Measurements from ENCODE around the gene DMRTA2. TPM values are rescaled to one million over a fixed set of nuclear protein-coding genes. Genes with fewer than 3 reads are reported as not detected.

DMRTA2 gene
- total RNA-seq, 4 donors from 2014 or later = not detected

DNA sequence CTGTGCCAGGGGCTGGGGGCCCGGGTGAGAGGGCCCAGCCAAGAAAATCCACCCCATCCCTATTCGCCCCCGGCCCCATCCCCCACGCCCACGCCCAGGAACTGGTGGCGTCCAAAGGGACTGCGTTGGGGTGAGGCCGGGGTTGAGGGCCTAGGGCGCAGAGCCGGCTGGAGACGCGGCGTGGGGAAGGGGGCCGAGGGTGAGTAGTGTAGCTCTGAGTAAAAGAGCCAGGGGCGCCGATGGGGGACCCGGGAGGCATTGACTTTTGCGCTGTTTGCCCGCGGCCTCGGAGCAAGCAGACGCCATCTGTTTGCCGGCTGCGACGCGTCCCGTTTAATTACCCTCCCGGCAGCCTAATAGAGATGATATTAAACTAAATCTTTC lies 3.5 kb upstream of the DMRTA2 start:
- H3K4me1 ChIP-seq = peaks cover 8 to 47% of the 10 kb centered on the region in 2 donors
- H3K4me3 ChIP-seq (replicated peaks in 1 of 3) = no peak overlapping the region
- H3K9me3 ChIP-seq = no peaks in the 10 kb centered on the region
- TF ChIP-seq POLR2A (IDR thresholded peaks at IDR 0.05) = no peak
- TF ChIP-seq, protein P1, sequence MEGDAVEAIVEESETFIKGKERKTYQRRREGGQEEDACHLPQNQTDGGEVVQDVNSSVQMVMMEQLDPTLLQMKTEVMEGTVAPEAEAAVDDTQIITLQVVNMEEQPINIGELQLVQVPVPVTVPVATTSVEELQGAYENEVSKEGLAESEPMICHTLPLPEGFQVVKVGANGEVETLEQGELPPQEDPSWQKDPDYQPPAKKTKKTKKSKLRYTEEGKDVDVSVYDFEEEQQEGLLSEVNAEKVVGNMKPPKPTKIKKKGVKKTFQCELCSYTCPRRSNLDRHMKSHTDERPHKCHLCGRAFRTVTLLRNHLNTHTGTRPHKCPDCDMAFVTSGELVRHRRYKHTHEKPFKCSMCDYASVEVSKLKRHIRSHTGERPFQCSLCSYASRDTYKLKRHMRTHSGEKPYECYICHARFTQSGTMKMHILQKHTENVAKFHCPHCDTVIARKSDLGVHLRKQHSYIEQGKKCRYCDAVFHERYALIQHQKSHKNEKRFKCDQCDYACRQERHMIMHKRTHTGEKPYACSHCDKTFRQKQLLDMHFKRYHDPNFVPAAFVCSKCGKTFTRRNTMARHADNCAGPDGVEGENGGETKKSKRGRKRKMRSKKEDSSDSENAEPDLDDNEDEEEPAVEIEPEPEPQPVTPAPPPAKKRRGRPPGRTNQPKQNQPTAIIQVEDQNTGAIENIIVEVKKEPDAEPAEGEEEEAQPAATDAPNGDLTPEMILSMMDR (IDR thresholded peaks at IDR 0.05) = no peak
- no peak for DNase-seq
- H3K27ac ChIP-seq = no peak overlapping the region
- H3K36me3 ChIP-seq = no peaks in the 10 kb centered on the region
- intact Hi-C loops (cut with DNase I) = no loop called here
- 2 to 8% methylated on average over 14 to 17 of the region's 28 CpGs for WGBS, 2 donors
- H3K27me3 ChIP-seq = peaks cover 84% of the 10 kb centered on the region

DNA sequence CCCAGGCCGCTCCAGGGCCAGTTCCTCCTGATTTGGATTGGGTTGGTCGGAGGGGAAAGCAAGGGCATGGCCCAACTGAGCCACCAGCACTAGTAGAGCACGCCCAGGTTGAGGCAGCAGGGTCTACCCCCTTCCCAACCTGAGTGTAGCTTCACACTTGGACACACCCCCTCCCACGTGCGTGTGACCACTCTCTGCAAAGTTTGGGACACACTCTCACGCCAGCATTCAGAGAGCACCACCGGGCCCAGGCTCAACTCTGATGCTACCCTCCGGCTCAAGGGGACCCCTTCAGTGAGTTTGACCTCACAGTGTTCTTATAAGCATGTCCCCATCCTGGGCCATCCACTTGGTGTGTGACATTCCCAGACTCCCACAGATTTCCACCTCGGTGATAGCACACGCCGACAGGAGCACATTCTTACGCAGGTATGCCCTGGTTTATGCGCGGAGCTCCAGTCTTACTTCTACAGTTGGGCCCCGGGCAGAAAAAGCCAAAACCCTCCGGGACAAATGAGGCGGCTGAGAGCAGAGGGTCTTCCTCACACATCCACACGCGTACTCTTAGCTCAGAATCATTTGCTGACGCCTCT lies 3.0 kb upstream of the DMRTA2 start:
- DNase-seq = no peak
- intact Hi-C loops (cut with DNase I) = no loop called here
- WGBS, 2 donors = 14 to 18% methylated on average over 10 to 19 of the region's 20 CpGs
- Histone ChIP-seq H3K27ac (no peak overlapping the region), H3K4me1 (peaks cover 8 to 50% of the 10 kb centered on the region in 2 donors), H3K9me3 (no peaks in the 10 kb centered on the region), H3K36me3 (no peaks in the 10 kb centered on the region), H3K27me3 (peaks cover 82% of the 10 kb centered on the region), H3K4me3 (replicated peaks in 1 of 3) (no peak overlapping the region)
- no peak for TF ChIP-seq POLR2A (IDR thresholded peaks at IDR 0.05)
- TF ChIP-seq, protein P1 (IDR thresholded peaks at IDR 0.05) = no peak

DNA sequence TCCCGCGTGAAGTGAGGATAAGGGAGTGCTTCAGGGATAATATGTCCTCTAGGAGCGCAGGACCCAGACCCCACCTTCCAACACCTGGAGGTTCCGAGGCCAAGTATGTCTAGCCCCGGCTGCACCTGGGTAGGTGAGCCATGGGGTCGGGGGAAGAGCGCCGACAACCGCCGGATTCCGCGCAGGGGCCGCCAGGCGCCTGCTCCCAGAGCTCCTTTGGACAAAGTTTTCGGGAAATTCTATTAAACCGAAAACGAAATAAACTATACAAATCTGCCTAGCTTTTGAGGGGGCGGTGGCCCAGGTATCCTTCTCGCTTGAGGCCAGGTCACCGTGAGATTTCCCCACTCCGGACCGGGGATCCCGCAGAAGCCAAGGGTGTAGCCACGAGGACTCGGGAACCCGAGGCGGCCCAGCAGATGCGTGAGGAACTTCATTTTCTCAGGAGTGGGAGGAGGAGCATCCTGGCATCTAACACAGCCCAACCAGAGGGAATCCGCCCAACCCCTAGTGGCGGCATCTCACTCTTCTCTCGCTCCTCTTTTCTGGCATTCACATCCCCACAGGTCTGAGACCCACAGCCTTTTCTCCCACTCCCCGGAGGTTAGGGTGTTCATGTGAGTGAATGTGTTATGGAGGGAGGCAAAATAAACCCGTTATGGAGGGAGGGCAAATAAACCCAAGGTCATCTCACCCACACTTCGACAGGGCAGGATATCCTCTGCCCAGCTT lies 2.3 kb upstream of the DMRTA2 start:
- WGBS, 2 donors = 5 to 8% methylated on average over 32 to 34 of the region's 34 CpGs
- no peak for DNase-seq
- TF ChIP-seq POLR2A (IDR thresholded peaks at IDR 0.05) = no peak
- TF ChIP-seq, protein P1 (IDR thresholded peaks at IDR 0.05) = no peak
- Histone ChIP-seq H3K9me3 (no peaks in the 10 kb centered on the region), H3K4me1 (peaks cover 8 to 57% of the 10 kb centered on the region in 2 donors), H3K36me3 (no peaks in the 10 kb centered on the region), H3K4me3 (replicated peaks in 1 of 3) (no peak overlapping the region), H3K27me3 (peaks cover 82% of the 10 kb centered on the region), H3K27ac (no peak overlapping the region)
- intact Hi-C loops (cut with DNase I) = no loop called here

DNA sequence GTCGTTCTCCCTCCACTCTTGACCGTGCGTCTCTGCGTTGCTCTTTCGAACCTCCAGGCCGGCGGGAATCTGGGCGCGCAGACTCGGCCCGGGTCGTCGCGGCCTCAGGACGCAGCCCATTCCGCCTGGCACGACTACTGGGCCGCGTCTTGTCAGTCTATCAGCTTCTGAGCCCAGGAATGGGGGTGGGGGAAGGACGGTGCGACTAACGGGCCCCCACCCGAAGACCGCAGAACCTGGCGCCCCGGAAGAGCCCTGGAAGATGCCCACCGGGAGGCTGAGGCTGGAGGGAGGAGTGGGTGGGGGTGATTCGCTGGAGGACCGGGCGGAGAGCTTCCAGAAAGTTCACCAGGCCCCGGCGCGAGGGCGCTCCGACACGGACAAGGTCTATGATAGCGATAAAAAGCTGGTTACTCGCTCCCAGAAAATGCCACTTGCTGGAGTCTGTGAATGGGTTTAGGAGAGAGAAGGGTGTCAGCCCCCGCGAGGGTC lies 1.7 kb upstream of the DMRTA2 start:
- no peak for TF ChIP-seq POLR2A (IDR thresholded peaks at IDR 0.05)
- TF ChIP-seq, protein P1 (IDR thresholded peaks at IDR 0.05) = no peak
- no peak for DNase-seq
- peaks cover 8 to 59% of the 10 kb centered on the region in 2 donors for H3K4me1 ChIP-seq
- 9 to 10% methylated on average over 39 to 40 of the region's 40 CpGs for WGBS, 2 donors
- H3K9me3 ChIP-seq = no peaks in the 10 kb centered on the region
- no peak overlapping the region for H3K27ac ChIP-seq
- H3K27me3 ChIP-seq = peaks cover 79% of the 10 kb centered on the region
- intact Hi-C loops (cut with DNase I) = no loop called here
- no peaks in the 10 kb centered on the region for H3K36me3 ChIP-seq
- H3K4me3 ChIP-seq (replicated peaks in 1 of 3) = no peak overlapping the region

Measured in thyroid gland (tissue), 4 donors.